ENCODE data around the gene PDE2A. TPM values are rescaled to one million over a fixed set of nuclear protein-coding genes. Genes with fewer than 3 reads are reported as not detected.

PDE2A gene
- total and polyA plus RNA-seq, 3 donors from 2014 or later = 14.1 to 20.6 (median 15.2) TPM

- Histone ChIP-seq H3K36me3 (ENCODE audit: low read depth, missing control alignments) (no peaks in the 10 kb centered on the region), H3K27me3 (no peaks in the 10 kb centered on the region), H3K4me3 (peak overlapping the region; percentile 46 to 68), H3K27ac (peak overlapping the region; percentile 87 to 89), H3K4me1 (peaks cover 21% of the 10 kb centered on the region), H3K9me3 (no peaks in the 10 kb centered on the region)
- 6 to 15% methylated on average over 3 of the region's 3 CpGs for WGBS, 2 donors
- TF ChIP-seq CTCF (IDR thresholded peaks at IDR 0.05) (no peak), POLR2A (IDR thresholded peaks at IDR 0.05) (no peak)
- intact Hi-C loops (cut with DNase I; ENCODE audit: low total_unique reads) = no loop called here
- DNase-seq = no peak
Observed at GRCh38 chr11:72721276-72721675, 47.1 kb upstream of the PDE2A start.

GRCh38 chr11:72720784-72721183 lies 46.6 kb upstream of the PDE2A start:
- DNase-seq = no peak
- Histone ChIP-seq H3K36me3 (ENCODE audit: low read depth, missing control alignments) (no peaks in the 10 kb centered on the region), H3K27ac (peak overlapping the region in 1 of 2 donors; percentile 30), H3K27me3 (no peaks in the 10 kb centered on the region), H3K4me1 (peaks cover 21% of the 10 kb centered on the region), H3K4me3 (peak overlapping the region; percentile 46 to 68), H3K9me3 (no peaks in the 10 kb centered on the region)
- intact Hi-C loops (cut with DNase I; ENCODE audit: low total_unique reads) = no loop called here
- no peak for TF ChIP-seq POLR2A (IDR thresholded peaks at IDR 0.05)
- no peak for TF ChIP-seq CTCF (IDR thresholded peaks at IDR 0.05)
- 46 to 74% methylated on average over 4 of the region's 4 CpGs for WGBS, 2 donors

GRCh38 chr11:72720047-72720446 lies 45.8 kb upstream of the PDE2A start:
- Histone ChIP-seq H3K36me3 (ENCODE audit: low read depth, missing control alignments) (no peaks in the 10 kb centered on the region), H3K27me3 (no peaks in the 10 kb centered on the region), H3K4me3 (no peak overlapping the region), H3K4me1 (peaks cover 21% of the 10 kb centered on the region), H3K9me3 (no peaks in the 10 kb centered on the region), H3K27ac (no peak overlapping the region)
- peak; percentile 34 for DNase-seq
- 63 to 72% methylated on average over 3 of the region's 3 CpGs for WGBS, 2 donors
- TF ChIP-seq CTCF (IDR thresholded peaks at IDR 0.05) (no peak), POLR2A (IDR thresholded peaks at IDR 0.05) (no peak)
- intact Hi-C loops (cut with DNase I; ENCODE audit: low total_unique reads) = no loop called here

- Histone ChIP-seq H3K4me1 (peaks cover 21% of the 10 kb centered on the region), H3K36me3 (ENCODE audit: low read depth, missing control alignments) (no peaks in the 10 kb centered on the region), H3K9me3 (no peaks in the 10 kb centered on the region), H3K4me3 (no peak overlapping the region), H3K27me3 (no peaks in the 10 kb centered on the region), H3K27ac (no peak overlapping the region)
- intact Hi-C loops (cut with DNase I; ENCODE audit: low total_unique reads) = no loop called here
- no peak for DNase-seq
- WGBS, 2 donors = 75 to 82% methylated on average over 4 of the region's 4 CpGs
- TF ChIP-seq CTCF (IDR thresholded peaks at IDR 0.05) (no peak), POLR2A (IDR thresholded peaks at IDR 0.05) (no peak)
Observed at GRCh38 chr11:72719551-72719950, 45.3 kb upstream of the PDE2A start.

- H3K27me3 ChIP-seq = no peaks in the 10 kb centered on the region
- no peaks in the 10 kb centered on the region for H3K36me3 ChIP-seq (ENCODE audit: low read depth, missing control alignments)
- 29 to 50% methylated on average over 2 of the region's 2 CpGs for WGBS, 2 donors
- no peaks in the 10 kb centered on the region for H3K9me3 ChIP-seq
- H3K27ac ChIP-seq = no peak overlapping the region
- DNase-seq = no peak
- intact Hi-C loops (cut with DNase I; ENCODE audit: low total_unique reads) = no loop called here
- H3K4me1 ChIP-seq = peaks cover 21% of the 10 kb centered on the region
- no peak overlapping the region for H3K4me3 ChIP-seq
- TF ChIP-seq CTCF (IDR thresholded peaks at IDR 0.05) (no peak), POLR2A (IDR thresholded peaks at IDR 0.05) (no peak)
Observed at GRCh38 chr11:72719144-72719543, 44.9 kb upstream of the PDE2A start.
